Spleen (tissue), 7 donors: Measurements from ENCODE around the gene MUS81.

Experiments
- CTCF ChIP-seq, 11 experiments: fragments of 200-600 bp in 7 of 11; fragments of 450-650 bp in 4 of 11; sonication (generic) in 4 of 11; IDR thresholded peaks in 8 of 11; conservative IDR thresholded peaks in 3 of 11; 1 replicate in 7 of 11; 2 replicates in 4 of 11; pipeline versions ENCODE4 v1.4.0 to v1.8.0; 2016 to 2021; ENCODE audit warnings: antibody characterized with exemption in 11 of 11, inconsistent platforms in 4 of 11, mild to moderate bottlenecking in 1 of 11
- POLR2A ChIP-seq, 3 donors: fragments of 450-650 bp; IDR thresholded peaks; one replicate each; pipeline ENCODE4 v1.5.1; 2017; ENCODE audit warnings: antibody characterized with exemption in 3 of 3, mild to moderate bottlenecking in 1 of 3
- POLR2AphosphoS5 ChIP-seq, 3 donors: sonication (generic); formaldehyde crosslinking; IDR thresholded peaks; one replicate each; pipeline ENCODE4 v1.5.1; 2017; ENCODE audit warnings: antibody characterized with exemption in 3 of 3
- donor health status: DM: no; HTN: no; CAD: no; lungs with moderate emphysema.
- donor health status: DM: no; HTN: no; CAD: no.
- donor health status: DM: no; HTN: no; CAD: no.

GRCh38 chr11:65882120-65883057, 22.2 kb downstream of the MUS81 start:
- TF ChIP-seq POLR2AphosphoS5 (IDR thresholded peaks at IDR 0.05) (peak in 1 of 3 donors; percentile 31), CTCF (IDR thresholded peaks at IDR 0.05 in 8 of 11, conservative IDR thresholded peaks at IDR 0.05 in 3 of 11) (no peak), POLR2A (IDR thresholded peaks at IDR 0.05) (no peak)
